GM18861 (cell line): ENCODE data around the gene PXDN.

Source experiments
- ATAC-seq: cut with Tn5 transposase; IDR thresholded peaks from one replicate; pipeline ENCODE4 v1.9.1; 2021; ENCODE audit not compliant: unreplicated experiment

The PXDN gene

DNA sequence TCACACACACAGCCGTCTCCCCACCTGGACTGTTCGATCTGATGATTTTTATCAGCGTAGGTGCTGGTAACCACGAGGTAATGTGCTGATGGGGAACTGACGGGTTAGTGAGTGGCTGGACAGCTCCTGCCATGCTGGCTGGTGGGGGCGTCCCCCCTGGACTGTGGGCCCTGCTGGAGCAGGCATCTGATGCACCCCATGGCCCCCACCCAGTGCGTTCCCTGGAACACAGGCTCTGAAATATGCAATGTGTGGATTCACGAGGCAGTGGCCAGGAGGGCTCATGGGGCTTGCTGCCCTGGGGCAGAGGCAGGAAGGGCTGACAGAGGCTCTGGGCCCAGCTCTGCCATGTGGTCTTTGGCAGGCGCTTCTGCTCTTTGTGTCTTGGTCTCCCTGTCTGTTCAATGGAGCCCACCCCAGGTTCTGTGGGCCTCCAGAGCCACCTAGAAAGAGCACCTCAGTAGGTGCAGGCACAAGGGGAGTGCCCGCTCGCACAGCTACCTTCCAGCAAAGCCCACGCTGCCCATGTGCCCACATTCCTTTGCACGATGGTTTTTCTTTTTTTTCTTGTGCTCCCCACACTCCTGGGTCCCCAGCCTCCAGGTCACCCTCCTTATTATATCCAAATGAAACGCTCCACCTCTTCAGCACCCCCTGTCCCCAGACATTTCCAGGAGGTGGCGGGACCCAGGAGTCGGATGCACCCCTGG is 10.3 kb upstream of the PXDN start:
- ATAC-seq = no peak

GRCh38 chr2:1754046-1754445 is 9.7 kb upstream of the PXDN start:
- no peak for ATAC-seq

DNA sequence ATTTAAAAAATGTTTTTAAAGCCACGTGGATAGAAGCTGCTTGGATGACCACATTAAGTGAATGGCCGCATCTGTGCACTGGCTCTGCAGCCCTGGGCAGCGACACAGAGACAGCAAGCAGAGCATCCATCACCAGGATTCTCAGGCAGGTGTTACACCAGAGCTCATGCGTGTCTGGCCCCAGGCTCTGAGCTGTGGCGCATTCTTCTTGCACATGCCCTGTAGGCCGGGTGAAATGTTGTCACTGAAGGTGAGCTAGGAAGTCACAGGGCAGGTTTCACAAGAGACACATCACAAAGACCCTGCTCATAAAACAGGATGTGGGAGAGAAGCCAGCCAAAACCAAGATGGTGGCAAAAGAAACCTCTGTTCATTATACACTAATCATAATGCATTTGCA is 8.4 kb upstream of the PXDN start:
- ATAC-seq = no peak

DNA sequence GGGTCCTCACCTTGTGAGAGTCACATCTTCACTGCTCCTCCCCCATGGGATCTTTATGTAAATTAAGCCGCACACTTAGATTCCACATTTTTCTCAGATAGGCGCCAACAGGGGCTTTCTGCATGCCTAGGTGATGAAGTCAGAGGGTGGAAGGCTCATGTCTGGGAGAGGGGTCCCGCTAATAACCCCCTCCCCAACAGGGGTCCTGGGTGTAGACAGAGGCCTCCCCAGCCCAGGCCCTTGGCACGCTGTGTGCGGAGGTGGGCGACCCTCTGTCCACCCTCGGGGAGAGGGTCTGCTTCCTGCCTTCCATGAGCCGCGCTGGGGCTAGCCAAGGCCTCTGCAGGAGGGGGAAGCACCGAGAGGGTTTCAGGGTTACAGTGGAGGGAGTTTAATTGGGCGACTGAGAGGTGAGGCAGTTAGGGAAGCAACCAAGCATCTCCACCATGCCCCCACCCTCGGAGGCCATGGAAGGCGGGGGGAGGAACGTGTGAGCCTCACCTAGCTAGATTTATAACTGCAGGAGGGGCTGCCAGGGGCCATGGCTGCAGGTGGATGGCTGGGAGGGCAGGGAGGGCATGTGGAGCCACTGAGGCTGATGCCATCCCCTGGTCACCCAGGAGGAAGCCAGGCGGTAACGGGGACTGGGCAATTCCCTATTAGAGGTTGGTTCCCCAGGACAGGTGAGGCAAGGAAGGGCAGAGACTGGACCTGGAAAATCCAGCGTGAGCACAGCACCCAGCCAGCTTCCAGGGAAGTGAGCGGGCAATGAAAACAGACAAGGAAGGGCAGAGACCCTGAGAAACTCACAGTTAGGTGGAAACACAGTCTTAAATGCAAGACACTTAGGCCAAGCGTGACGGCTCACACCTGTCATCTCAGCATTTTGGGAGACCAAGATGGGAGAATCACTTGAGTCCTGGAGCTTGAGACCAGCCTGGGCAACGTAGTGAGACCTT is 7.7 kb upstream of the PXDN start:
- no peak for ATAC-seq

- ATAC-seq = no peak
Observed at GRCh38 chr2:1750933-1751766, 6.8 kb upstream of the PXDN start.

GRCh38 chr2:1750270-1750932 is 6.1 kb upstream of the PXDN start:
- no peak for ATAC-seq

DNA sequence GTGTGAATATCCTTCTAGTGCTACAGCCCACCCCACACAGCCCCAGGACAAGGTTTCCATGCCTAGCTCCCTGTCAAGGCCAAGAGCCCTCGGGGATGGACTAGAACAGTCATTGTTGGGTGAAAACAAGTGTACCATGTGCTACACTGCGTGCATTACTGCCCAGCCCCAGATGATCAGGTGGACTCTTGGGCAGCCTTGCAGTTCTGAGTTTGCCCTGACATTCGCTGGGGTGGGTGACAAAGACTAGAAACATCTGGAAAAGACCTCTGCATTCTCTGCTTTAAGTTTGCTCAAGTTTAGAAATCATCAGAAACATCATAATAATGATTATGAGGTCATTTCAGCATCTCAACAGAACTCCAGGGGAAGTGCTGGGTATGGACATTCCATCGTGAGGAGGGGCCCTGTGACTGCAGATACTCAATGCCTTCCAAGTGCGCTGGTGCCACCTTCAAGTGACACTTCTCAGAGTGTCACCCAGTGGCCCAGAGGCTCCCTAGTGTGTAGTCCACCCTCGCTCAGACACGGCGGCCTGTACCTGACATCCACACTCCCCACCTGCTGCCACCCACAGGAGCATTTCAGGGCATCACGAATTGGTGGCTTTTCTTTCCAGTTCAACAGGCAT is 5.3 kb upstream of the PXDN start:
- ATAC-seq = no peak

GRCh38 chr2:1748741-1749488 is 4.6 kb upstream of the PXDN start:
- ATAC-seq = no peak

- no peak for ATAC-seq
Observed at GRCh38 chr2:1748176-1748740, 3.9 kb upstream of the PXDN start.

- no peak for ATAC-seq
Observed at GRCh38 chr2:1747065-1747941, 3.0 kb upstream of the PXDN start.

- no peak for ATAC-seq
Observed at GRCh38 chr2:1746174-1747064, 2.1 kb upstream of the PXDN start.

- no peak for ATAC-seq
Observed at GRCh38 chr2:1745171-1746023, 1.1 kb upstream of the PXDN start.

GRCh38 chr2:1744151-1744445 is 217 bp downstream of the PXDN start:
- no peak for ATAC-seq

DNA sequence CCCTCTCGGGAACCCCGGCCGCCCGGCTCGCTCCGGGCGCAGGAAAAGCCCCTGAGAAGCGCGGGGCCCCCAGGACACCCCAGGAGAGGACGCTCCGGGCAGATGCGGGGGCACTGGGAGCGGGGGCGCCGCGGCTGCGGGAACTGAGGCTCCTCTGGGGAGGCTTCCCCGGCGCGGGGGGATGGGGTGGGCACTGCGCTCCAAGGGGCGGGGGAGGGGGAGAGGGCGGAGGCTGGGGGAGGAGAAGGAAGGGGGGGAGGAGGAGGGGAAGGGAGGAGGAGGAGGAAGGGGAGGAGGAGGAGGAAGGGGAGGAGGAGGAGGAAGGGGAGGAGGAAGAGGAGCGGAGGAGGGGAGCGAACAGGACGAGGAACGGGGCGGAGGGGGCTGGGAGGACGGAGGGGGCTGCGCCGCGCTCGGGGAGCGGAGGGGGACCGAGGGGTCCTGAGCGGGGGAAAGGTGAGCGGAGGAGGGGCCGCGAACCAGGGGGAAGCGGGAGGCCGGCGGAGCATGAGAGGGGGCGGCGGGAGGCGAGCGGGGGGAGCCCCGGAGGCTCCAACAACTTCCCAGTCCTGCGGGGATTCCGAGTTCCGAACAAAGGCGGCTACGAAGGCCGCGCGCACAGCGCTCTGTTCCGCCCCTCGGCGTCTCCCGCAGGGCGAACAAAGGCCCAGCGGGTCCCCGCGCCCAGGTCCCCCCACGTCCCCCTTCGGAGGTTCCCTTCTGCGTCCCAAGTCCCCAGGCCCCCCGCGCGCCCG is 742 bp downstream of the PXDN start:
- no peak for ATAC-seq

DNA sequence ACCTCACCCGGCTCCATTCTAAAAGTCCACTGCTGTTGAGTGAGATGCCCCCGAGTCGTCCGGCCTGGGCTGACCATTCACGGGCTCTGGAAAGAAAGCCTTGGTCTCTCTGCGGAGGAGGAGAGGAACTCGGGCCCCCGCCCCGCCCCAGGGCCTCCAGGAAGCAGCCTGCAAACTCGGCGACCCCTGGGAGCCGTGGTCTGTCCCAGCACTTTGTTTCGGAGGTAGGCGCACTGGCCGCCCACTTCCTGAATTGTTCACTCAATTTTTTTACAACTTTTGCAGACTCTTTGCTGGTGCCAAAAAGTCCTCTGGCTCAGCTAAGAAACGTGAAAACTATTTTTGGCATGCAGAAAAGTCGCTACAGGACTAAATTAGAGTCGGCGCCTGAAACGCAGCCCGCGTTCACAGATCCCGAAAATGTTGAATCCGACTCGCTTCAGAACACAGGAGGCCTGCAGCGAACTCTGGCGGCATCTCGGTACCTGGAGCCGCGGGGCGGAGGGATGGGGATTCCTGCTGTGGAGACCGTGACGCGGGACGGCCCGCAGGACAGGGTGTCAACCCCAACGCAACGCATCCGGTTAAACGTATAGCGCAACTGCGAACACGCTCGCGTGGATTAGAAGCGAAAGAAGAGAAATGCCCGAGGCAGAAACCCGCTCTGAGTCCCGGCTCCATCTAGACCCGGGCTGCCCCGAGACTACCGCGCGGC is 1.5 kb downstream of the PXDN start:
- no peak for ATAC-seq
